GM19452 (cell line): Measurements from ENCODE around the gene CARMIL3.

Experiments
- ATAC-seq: cut with Tn5 transposase; IDR thresholded peaks from one replicate; pipeline ENCODE4 v1.9.1; 2021; ENCODE audit not compliant: unreplicated experiment

CARMIL3 gene

GRCh38 chr14:24060443-24060842, 8.6 kb downstream of the CARMIL3 start:
- ATAC-seq = no peak

GRCh38 chr14:24060984-24061913, 9.4 kb downstream of the CARMIL3 start:
- no peak for ATAC-seq

- no peak for ATAC-seq
Observed at GRCh38 chr14:24062216-24062980, 10.6 kb downstream of the CARMIL3 start.

DNA sequence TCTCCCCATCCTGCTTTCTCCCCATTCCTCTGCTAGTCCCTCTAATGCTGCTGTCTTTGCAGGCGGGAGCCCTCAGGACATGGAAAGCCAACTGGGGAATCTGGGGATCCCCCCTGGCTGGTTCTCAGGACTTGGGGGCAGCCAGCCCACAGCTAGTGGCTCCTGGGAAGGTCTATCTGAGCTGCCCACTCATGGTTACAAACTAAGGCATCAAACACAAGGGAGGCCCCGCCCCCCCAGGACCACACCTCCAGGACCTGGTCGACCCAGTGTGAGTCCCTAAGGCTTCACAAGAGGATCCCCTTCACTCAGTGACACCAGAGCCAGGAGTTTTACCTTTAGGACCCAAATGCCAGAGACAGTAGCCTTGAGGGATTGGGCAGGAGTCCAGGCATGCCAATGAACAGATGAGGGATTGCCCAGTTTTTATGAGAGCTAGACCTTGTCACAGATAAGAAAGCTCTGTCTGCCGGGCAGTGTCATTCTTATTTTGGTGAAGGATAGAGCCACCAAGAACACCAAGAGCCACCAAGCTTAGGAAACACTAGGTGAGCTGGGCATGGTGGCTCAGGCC, 11.5 kb downstream of the CARMIL3 start:
- ATAC-seq = no peak

DNA sequence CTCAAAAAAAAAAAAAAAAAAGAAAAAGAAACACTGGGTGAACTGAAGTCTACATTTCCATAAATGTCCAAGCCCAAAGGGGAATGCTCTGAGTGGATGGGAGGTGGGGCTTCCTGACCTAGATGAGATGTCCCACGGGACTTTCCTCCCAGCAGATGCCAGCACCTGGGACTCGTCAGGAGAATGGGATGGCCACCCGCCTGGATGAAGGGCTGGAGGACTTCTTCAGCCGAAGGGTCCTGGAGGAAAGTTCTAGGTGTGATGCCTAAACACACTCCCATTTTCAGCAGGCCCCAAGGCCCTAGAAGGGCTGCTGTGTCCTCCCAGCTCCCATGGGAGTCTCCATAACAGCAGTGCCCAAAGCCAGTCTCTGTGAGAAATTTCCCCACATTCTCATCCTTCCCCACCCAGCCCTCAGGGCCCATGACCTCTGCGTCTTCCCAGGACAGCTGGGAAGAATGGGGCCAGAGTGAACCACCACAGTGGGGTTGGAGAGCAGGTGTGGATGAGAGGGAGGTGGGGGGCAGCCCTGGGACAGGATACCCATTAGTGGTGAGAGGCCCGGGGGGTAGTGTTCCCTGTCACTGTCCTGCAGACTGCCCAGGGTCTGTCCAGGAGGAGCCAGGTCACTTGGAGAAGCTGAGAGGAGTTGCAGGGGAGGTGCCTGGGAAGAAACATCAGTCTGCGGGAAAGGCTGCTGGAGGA, 12.4 kb downstream of the CARMIL3 start:
- no peak for ATAC-seq

- ATAC-seq = no peak
Observed at GRCh38 chr14:24064856-24065255, 13.0 kb downstream of the CARMIL3 start.

DNA sequence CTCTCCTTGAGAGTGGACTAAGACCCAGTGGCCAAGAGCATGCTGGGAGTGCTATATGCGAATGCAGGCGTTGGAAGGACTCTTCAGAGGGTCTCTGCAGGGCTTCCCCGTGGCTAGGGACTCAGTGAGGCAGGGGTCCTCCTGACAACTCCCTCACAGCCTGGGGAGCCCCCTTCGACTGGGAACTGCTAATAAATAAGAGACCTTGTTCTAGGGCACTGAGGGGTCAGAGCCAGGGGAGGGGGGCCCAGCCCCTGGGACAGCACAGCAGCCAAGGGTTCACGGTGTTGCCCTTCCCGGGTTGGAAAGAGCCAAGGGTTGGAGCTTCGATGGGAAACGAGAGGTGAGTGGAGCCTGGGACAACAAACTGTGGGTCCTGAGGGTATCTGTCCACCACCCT, 13.6 kb downstream of the CARMIL3 start:
- ATAC-seq = no peak

GRCh38 chr14:24066496-24067132, 14.8 kb downstream of the CARMIL3 start:
- no peak for ATAC-seq

GRCh38 chr14:24067133-24068082, 15.6 kb downstream of the CARMIL3 start:
- ATAC-seq = no peak

DNA sequence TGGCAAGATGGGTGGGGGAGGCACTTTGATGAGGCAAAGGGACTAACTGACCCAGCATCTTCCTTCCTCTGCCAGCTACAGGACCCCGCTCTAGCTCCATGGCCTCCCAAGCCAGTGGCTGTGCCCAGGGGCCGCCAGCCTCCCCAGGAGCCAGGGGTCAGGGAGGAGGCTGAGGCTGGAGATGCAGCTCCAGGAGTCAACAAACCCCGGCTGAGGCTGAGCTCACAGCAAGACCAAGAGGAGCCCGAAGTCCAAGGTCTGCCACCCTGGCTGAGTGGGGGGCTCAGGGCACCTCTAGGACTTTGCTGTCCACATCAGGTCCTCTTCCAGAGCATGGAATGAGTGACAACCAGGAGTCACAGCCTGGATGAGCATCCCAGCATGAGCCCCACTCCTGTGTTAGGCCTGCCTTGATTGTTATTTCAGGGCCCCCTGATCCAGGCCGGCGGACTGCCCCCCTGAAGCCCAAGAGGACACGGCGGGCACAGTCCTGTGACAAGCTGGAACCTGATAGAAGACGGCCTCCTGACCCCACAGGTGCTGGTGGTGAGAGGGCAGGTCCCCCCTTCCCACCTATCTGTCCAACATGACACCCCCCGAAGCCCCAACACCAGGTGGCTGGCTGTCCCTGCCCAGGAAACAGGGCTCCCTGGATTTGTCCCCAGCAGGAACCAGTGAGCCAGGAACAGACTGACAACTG, 17.1 kb downstream of the CARMIL3 start:
- ATAC-seq = no peak

- ATAC-seq = no peak
Observed at GRCh38 chr14:24069411-24069735, 17.6 kb downstream of the CARMIL3 start.

- no peak for ATAC-seq
Observed at GRCh38 chr14:24070285-24071143, 18.7 kb downstream of the CARMIL3 start.

DNA sequence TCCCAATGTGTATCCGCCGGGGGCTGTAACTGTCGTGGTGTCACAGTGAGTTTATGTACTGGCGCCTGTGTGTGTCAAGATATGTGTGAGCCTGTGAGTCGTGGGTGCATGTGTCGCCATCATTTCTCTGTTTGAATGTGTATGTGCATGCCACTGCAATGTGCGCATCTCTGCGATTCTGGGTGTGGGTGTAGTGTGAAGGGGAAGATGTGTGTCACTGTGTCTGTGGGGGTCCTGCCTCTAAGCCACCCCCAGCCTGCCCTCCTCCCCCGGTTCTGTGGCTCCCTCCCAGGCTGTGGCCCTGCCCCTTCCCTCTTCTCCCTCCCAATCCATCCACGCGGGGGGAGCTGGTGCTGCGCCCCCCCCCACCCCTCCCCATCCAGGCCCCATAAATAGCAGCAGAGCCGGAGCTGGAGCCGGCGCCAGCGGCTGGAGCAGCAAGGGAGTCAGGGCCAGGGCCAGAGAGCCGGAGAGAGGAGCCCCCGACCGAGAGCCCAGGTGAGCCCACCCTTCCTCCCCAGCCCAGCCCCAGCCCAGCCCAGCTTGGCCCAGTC, 19.4 kb downstream of the CARMIL3 start, which contains the start of gene CPNE6:
Gene CPNE6, plus strand, starts transcription at position 419 of the 554 bp plus-strand sequence. CDS start 1,375 bp downstream, outside the sequence.
- ATAC-seq = no peak

- ATAC-seq = no peak
Observed at GRCh38 chr14:24071836-24072430, 20.1 kb downstream of the CARMIL3 start.

DNA sequence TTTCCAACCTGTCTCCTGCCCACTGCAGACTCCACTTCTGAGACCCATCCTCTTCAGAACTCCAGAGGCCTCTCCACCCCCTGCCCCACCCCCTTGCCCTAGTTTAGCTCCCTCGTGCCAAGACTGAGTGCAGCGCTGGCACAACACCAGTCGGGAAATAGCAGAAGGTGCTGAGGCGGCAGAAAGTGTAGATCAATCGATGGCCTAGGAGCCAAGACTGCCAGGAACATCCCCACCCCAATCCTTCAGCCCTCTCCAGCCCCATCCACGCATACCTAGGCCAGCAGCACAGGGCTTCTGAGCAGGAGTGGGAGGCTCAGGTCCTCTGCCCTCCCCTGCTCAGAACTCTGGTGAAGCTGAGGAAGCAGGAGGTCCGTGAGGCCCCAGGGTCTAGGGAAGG, 20.6 kb downstream of the CARMIL3 start:
- no peak for ATAC-seq

GRCh38 chr14:24072881-24073877, 21.4 kb downstream of the CARMIL3 start:
- no peak for ATAC-seq
